ENCODE measurements around the gene FAT4. TPM values are rescaled to one million over a fixed set of nuclear protein-coding genes. Genes with fewer than 3 reads are reported as not detected.

The FAT4 gene
- total and polyA plus RNA-seq, 4 donors = 1.1 to 105 (median 10.3) TPM

DNA sequence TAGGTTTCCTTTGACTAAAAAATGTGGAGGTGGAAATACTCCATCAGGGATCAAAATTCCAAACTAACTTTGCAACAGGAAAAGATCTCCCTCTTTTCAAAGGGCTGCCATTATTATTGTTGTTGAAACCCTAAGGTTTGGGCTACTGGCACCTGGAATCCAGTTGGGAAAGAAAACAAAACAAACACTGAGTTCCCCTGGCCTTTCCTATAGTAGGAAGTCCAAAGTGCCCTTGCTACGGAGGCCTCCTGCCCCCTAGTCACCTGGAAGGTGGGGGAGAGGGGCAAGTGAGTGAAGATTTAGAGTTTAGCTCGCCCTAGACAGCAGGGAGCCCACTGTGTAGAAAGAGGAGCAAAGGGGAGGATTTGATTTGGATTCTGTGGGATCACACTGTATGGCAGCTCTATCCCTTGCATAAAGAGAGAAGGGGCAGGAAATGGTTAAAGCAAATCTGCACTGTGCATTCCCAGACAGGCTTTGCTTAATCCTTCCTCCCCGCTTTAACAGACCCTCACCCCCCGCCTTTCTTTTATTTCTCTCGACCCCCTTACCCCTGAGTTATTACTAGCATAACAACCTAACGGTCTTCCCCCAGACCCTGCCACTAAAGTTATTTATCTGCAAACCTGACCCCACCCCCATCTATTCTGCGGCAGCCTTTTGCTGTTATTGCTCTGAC is 627 bp upstream of the FAT4 start:
- no peak for DNase-seq
- TF ChIP-seq, protein P1, sequence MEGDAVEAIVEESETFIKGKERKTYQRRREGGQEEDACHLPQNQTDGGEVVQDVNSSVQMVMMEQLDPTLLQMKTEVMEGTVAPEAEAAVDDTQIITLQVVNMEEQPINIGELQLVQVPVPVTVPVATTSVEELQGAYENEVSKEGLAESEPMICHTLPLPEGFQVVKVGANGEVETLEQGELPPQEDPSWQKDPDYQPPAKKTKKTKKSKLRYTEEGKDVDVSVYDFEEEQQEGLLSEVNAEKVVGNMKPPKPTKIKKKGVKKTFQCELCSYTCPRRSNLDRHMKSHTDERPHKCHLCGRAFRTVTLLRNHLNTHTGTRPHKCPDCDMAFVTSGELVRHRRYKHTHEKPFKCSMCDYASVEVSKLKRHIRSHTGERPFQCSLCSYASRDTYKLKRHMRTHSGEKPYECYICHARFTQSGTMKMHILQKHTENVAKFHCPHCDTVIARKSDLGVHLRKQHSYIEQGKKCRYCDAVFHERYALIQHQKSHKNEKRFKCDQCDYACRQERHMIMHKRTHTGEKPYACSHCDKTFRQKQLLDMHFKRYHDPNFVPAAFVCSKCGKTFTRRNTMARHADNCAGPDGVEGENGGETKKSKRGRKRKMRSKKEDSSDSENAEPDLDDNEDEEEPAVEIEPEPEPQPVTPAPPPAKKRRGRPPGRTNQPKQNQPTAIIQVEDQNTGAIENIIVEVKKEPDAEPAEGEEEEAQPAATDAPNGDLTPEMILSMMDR (IDR thresholded peaks at IDR 0.05; ENCODE audit: control extremely low read depth, extremely low read depth) = no peak
- H3K9ac ChIP-seq (ENCODE audit: insufficient read depth in 1 of 2, low read length in 2 of 2) = peak overlapping the region in 1 of 2 donors; percentile 50
- H3K36me3 ChIP-seq (ENCODE audit: control insufficient read depth in 4 of 4, insufficient read depth in 4 of 4, low read length in 4 of 4) = peaks cover 0 to 29% (median 12%) of the 10 kb centered on the region in 4 donors
- WGBS, 2 donors = 15 to 16% methylated on average over 7 of the region's 7 CpGs
- peak overlapping the region; percentile 10 to 93 for H3K27ac ChIP-seq (ENCODE audit: low read depth in 1 of 2, low read length in 1 of 2)
- H3K4me1 ChIP-seq (ENCODE audit: control insufficient read depth in 5 of 5, insufficient read depth in 5 of 5, low read length in 5 of 5) = peaks cover 0 to 21% (median 9%) of the 10 kb centered on the region in 5 donors
- H3K4me3 ChIP-seq = no peak overlapping the region
- no peaks in the 10 kb centered on the region for H3K27me3 ChIP-seq (ENCODE audit: control insufficient read depth in 3 of 3, insufficient read depth in 3 of 3, low read length in 2 of 3)
- ATAC-seq (ENCODE audit: insufficient read depth, low FRiP score) = no peak
- peaks cover 0 to 2% (median 0%) of the 10 kb centered on the region in 4 donors for H3K9me3 ChIP-seq (ENCODE audit: control insufficient read depth in 4 of 4, insufficient read depth in 3 of 4, low read length in 3 of 4)

DNA sequence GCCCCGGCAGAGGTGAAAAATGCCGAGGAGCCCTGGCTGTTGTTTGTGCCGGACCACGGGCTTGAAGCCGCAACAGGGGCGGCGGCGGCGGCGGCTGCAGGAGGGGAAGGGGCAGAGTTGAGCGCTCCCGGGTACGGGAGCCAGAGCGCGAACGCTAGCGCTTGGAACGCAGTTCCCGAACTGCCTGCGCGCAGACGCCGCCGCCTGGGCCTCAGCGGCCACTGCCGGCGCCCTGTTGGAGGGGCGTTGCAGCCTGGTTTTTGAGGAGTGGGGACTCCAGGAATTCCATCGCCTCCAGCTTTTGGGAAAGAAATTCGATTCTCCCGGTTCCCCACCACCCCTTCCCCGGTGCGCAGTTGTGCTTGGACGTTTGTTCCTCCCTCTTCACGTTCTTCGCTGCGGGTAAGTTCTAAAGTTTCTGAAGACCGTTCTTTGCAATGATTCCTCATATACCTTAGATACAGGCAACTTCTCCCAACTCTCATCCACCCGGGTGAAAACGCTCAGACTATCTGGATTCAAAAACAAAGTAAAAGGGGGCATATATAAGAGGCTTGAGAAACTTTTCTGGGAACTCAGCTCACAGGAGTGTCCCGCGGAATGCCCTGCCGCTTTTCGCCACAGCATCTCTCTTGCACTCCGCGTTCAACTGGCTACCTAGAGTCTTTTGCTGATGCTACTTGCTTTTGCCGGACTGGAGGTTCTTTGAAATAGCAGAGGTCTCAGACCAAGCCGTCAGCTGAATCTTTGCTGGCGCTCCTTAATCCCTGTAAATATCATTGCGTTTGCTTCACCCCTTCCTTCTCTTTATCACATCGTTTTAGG is 1.0 kb downstream of the FAT4 start:
- Histone ChIP-seq H3K9ac (ENCODE audit: insufficient read depth in 1 of 2, low read length in 2 of 2) (peak overlapping the region; percentile 86 to 90), H3K4me1 (ENCODE audit: control insufficient read depth in 5 of 5, insufficient read depth in 5 of 5, low read length in 5 of 5) (peaks cover 0 to 32% (median 9%) of the 10 kb centered on the region in 5 donors), H3K36me3 (ENCODE audit: control insufficient read depth in 4 of 4, insufficient read depth in 4 of 4, low read length in 4 of 4) (peaks cover 0 to 45% (median 17%) of the 10 kb centered on the region in 4 donors), H3K4me3 (peak overlapping the region; percentile 77), H3K9me3 (ENCODE audit: control insufficient read depth in 4 of 4, insufficient read depth in 3 of 4, low read length in 3 of 4) (no peaks in the 10 kb centered on the region), H3K27ac (ENCODE audit: low read depth in 1 of 2, low read length in 1 of 2) (peak overlapping the region; percentile 89 to 93), H3K27me3 (ENCODE audit: control insufficient read depth in 3 of 3, insufficient read depth in 3 of 3, low read length in 2 of 3) (no peaks in the 10 kb centered on the region)
- ATAC-seq (ENCODE audit: insufficient read depth, low FRiP score) (peak; percentile 10), DNase-seq (peak; percentile 63 to 83 (median 73))
- TF ChIP-seq, protein P1 (IDR thresholded peaks at IDR 0.05; ENCODE audit: control extremely low read depth, extremely low read depth) = no peak
- 1% methylated on average over 51 of the region's 51 CpGs for WGBS, 2 donors

DNA sequence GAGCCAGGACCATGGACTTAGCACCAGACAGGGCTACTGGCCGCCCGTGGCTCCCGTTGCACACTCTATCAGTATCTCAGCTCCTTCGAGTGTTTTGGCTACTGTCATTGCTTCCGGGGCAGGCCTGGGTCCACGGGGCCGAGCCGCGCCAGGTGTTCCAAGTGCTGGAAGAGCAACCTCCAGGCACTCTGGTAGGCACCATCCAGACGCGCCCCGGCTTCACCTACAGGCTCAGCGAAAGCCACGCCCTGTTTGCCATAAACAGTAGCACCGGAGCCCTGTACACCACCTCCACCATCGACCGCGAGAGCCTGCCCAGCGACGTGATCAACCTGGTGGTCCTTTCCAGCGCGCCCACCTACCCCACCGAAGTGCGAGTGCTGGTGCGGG is 1.6 kb downstream of the FAT4 start:
- ATAC-seq (ENCODE audit: insufficient read depth, low FRiP score) = peak; percentile 3
- TF ChIP-seq, protein P1 (IDR thresholded peaks at IDR 0.05; ENCODE audit: control extremely low read depth, extremely low read depth) = no peak
- H3K4me1 ChIP-seq (ENCODE audit: control insufficient read depth in 5 of 5, insufficient read depth in 5 of 5, low read length in 5 of 5) = peaks cover 0 to 38% (median 15%) of the 10 kb centered on the region in 5 donors
- peak; percentile 27 to 55 (median 48) for DNase-seq
- peak overlapping the region; percentile 41 to 52 for H3K27ac ChIP-seq (ENCODE audit: low read depth in 1 of 2, low read length in 1 of 2)
- H3K36me3 ChIP-seq (ENCODE audit: control insufficient read depth in 4 of 4, insufficient read depth in 4 of 4, low read length in 4 of 4) = peaks cover 0 to 51% (median 20%) of the 10 kb centered on the region in 4 donors
- 1 to 2% methylated on average over 25 of the region's 25 CpGs for WGBS, 2 donors
- H3K9me3 ChIP-seq (ENCODE audit: control insufficient read depth in 4 of 4, insufficient read depth in 3 of 4, low read length in 3 of 4) = no peaks in the 10 kb centered on the region
- H3K27me3 ChIP-seq (ENCODE audit: control insufficient read depth in 3 of 3, insufficient read depth in 3 of 3, low read length in 2 of 3) = no peaks in the 10 kb centered on the region
- peak overlapping the region; percentile 77 for H3K4me3 ChIP-seq
- peak overlapping the region; percentile 78 to 90 for H3K9ac ChIP-seq (ENCODE audit: insufficient read depth in 1 of 2, low read length in 2 of 2)
